Suppressor macrophage (primary cell): ENCODE results near the gene SH3BP2.

Source experiments
- DNase-seq, 4 experiments: peaks; one replicate each; pipeline ENCODE4 v3.0.0-alpha.2; 2020 to 2022

The SH3BP2 gene

DNA sequence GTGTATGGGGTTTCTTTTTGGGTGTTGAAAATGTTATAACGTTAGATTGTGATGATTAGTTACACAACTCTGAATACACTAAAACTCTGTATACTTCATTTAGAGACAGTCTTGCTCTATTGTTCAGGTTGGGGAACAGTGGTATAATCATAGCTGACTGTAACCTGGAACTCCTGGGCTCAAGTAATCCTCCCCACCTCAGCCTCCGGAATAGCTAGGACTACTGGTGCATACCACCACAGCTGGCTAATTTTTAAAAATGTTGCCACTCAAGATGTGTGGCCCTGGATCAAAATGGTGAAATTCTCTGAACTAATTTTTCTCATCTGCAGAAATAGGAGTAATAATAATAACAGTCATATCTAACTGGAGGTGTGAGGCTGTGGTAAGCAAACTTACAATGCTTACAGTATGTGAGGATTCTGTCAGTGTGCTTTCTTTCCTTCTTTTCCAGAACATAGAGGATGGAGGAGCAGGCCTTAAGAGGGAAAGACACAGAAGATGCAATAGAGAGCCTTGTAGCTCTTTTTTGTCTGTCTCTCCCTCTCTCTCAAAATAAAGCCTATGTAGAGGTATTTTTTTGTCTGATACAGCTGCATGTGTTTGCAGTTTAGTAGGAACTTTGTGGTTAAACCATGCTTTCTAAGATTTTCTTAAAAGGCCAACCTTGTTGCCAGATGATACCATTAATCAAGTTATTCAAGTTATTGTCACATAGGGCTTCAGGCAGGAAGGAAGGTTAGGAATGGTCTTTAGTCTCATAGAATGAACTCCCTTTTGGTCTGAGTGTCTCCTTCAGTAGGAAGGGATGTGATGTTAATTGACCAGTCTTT lies 58.3 kb downstream of the SH3BP2 start:
- DNase-seq, result no peak

DNA sequence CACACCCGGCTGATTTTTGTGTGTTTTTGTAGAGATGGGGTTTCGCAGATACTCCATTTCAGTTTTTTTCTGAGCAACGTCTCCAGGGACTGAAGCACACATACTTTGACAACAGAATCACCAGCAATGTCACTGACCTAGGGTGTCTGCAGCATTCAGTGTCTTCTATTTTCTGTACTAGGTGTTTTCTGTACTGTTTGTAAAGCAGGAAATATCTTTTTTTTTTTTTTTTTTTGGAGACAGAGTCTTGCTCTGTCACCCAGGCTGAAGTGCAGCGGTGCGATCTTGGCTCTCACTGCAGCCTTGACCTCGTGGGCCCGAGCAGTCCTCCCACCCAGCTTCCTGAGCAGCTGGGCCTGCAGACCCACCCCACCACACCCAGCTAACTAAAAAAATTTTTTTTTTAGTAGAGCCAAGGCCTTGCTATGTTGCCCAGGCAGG lies 59.6 kb downstream of the SH3BP2 start:
- DNase-seq, result no peak

DNA sequence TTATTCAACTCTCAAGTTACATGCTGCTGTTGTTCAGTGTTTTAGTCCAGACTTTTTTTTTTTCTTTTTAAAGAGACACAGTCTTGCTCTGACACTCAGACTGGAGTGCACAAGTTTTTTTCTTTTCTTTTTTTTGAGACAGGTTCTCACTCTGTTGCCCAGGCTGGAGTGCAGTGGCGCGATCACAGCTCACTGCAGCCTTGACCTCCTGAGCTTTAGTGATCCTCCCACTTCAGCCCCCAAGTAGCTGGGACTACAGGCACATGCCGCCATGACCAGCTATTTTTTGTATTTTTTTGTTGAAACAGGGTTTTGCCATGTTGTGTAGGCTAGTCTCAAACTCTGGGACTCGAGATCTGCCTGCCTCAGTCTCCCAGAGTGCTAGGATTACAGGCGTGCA lies 62.7 kb downstream of the SH3BP2 start:
- no peak for DNase-seq

DNA sequence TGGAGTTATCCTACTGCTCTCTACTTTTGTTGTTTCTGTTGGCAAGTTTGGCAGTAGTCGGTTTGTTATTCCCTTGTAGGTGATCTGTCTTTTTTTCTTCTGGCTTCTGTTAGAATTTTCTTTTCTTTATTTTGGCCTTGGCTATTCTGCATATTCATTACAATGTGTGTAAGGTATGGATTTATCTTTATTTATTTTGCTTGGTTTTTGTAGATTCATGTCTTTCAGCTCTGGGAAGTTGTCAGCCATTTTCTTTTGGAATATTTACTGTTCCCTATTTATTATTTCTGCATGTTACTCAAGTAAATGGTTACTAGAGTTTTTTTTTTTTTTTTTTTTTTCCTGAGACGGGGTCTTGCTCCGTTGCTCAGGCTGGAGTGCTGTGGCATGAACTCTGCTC lies 63.4 kb downstream of the SH3BP2 start:
- no peak for DNase-seq

DNA sequence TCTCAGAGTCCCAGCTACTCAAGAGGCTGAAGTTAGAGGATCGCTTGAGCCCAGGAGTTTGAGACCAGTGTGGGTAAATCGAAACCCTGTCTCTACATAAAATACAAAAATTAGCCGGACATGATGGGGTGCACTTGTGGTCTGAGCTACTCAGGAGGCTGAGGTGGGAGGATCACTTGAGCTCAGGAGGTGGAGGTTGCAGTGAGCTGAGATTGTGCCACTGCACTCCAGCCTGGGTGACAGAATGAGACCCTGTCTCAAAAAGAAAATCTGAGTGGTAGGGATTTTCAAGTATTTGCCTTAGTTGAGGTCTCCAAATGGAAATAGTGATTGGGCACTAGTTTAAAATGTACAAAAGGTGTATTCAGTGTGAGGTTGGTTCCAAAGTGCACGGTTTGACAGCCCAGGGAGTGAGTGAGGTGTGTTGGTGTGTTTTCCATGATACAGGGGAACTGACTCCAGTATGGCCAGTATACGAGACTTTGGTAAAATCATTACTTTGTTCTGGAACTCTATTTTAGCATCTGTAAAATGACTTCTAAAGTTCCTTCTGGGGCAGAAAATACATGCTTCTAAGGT lies 64.6 kb downstream of the SH3BP2 start:
- no peak for DNase-seq

DNA sequence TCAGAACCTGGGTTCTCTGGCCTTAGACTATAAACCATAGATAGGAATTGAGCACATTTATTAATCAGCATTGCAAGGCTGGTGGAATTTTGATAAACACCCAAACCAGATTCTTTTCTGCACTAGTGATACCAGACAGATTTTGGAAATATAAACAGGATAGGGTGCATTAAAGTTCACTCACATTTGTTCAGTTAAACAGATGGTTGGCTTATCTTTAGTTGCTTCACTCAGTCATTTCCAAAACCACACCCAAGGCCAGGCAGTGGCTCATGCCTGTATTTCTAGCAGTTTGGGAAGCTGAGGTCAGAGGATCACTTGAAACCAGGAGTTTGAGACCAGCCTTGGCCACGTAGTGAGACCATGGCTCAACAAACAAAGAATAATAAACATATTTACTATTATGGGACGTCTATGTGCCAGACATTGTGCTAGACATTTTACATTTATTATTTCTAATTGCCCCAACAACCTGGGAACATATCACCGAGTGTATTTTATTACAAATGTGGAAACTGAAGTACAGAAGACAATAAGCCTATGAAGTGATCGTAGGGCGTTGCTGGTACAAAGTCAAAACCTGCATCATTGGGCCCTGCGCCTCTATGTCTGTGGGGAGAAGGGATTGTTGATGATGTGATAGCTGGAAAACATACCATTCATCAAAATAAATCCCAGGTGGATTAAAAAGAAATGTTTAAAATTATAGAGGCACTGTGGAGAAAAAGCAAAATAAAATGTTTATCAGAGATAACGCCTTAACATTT lies 65.7 kb downstream of the SH3BP2 start:
- no peak for DNase-seq

DNA sequence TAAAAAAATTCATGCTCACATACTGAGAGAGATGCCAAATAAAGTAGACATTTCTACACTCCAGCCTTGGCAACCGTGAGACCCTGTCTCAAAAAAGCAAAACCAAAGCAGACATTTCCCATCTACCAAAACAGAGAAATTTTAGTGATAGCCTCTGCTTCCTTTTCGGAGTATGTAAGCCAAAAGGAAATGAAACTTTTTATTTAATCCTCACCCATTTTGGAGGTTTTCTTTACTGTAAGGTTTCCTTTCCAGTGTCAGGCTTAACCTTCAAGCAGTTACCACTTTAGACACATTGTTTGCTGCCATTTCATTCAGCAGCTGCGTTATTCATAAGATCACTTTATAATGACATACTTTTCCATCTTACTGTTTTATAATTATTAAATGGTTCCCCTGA lies 66.6 kb downstream of the SH3BP2 start:
- DNase-seq, result peak in 1 of 4 experiments; percentile 32

DNA sequence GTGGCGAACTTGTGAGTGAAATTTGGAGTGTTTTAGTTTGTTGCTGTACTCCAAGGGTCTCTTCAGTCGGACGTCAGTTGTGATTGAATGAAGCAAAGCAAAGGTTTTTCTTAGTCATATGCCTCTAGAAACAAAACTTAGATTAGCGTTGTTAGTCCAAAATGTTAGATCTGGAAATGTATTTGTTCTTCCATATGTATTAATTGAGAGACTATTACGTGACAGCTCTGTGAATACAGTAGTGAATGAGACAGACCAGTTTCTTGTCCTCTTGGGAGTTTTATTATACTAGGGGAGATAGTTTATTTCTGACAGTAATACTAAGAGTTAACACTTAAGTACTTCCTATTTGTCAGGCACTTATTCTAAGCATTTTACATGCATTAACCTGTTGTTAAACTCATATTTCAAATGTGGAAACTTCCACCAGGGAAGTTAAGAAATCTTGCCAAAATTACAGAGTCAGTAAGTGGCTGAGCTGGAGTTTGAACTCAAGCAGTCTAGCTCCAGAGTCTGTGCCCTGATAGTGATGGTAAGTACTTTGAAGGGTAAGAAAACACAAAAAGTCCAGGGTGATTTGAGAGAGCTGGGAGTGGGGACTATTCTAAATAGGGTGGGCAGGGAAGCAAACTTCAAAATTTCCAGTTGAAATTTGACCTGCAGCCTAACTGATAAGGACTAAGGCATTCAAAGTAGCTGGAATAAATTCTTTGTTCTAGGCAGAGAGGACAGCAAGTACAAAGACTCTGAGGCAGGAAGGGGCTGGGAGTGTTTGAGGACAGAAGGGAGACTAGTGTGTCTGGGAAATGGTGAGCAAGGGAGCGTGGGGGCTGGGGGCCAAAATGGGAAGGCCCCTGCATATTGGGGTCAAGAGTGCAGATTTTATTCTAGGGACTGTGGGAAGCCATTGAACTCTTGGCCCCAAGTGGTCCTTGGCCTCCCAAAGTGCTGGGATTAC lies 67.8 kb downstream of the SH3BP2 start:
- DNase-seq, result peak in 1 of 4 experiments; percentile 45

DNA sequence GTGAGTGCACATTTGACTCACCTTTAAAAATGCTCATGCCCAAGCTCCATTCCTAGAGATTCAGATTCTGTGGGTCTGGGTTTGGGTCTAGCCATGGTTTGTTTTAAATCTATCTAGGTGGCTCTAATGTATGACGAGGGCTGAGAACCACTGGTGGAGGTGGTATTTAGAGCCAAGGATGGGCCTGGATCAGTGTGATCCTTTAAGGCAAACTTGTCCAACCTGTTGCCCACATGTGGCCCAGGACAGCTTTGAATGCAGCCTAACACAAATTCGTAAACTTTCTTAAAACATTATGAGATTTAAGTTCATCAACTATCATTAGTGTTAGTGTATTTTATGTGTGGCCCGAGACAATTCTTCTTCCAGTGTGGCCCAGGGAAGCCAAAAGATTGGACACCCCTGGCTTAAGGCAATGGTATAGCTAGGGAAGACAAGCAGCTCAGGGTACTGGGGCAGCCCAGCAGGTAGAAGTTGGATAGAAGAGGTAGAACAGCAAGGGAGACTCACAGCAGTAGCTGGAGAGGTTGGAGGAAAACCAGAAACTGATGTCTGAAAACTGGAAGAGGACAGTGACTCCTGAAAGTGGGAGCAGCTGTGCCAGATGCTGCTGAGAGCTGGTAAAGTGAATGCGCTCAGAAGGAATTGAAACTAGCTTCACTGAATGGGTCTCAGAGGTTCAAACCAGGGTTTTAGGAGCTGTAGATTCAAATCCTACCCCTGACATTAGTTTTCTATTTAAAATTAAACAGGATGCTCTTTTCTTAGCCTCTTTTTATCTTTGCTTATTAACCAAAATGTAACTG lies 68.9 kb downstream of the SH3BP2 start:
- peak in 2 of 4 experiments; percentile 23 to 33 for DNase-seq

DNA sequence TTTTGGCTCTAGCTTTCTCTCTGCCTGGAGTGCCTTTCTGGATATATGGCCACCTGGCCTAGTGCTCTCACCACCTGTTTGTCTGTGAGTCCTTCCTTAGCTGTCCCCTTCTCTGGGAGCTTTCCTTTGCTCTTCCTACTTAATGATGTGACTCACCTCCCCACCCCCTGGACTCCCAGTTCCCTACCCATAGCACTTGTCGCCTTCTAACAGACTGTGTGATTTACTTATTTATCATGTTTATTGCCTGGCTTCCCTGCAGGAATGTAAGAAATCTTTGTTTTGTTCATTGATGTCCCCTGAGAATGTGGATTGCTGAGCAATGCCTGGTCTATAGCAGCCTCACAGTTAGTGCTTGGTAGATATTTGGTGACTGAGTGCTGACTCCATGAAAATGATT lies 69.6 kb downstream of the SH3BP2 start:
- DNase-seq, result peak; percentile 20 to 38 (median 34)

DNA sequence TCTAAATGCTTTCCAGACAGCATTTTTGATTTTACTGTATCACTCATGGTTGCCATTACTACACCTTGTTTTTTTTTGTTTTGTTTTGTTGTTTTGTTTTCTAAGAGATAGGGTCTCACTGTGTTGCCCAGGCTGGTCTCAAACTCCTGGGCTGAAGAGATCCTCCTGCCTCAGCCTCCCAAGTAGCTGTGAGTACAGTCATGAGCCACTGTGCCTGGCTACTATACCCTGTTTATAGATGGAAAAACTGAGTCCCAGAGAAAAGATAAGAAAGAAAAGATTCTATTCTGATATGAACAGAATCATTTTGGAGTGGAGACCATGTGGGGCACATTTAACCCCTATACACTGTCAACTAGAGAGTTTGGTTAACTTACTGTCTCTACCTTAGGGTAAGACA lies 70.8 kb downstream of the SH3BP2 start:
- DNase-seq, result no peak

DNA sequence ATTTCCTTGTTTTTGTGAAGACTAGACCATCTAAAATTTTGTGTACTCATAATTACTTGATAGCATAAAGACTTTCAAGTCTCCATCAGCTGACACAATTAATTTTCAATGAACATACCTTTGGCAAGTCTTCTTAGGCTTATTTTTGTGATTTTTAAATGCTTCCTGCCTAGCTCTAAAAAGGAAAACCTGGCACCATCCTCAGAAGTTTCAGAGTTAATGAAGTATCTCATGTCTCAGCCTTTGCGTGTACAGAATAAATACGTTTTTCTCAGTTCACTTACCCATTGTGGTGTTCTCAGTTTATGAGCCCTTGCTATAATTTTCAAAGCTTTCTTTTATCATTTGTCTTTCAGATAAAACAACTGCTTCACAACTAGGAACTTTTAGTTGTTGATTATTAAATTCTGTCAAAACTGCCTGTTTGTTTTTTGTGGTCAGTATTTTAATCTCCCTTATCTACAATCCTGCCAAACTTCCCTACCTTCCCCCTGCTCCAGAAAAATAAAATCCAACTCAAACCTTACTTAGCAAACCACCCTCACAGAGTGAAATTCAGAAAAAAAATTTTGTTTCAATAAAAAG lies 72.4 kb downstream of the SH3BP2 start:
- DNase-seq, result no peak

DNA sequence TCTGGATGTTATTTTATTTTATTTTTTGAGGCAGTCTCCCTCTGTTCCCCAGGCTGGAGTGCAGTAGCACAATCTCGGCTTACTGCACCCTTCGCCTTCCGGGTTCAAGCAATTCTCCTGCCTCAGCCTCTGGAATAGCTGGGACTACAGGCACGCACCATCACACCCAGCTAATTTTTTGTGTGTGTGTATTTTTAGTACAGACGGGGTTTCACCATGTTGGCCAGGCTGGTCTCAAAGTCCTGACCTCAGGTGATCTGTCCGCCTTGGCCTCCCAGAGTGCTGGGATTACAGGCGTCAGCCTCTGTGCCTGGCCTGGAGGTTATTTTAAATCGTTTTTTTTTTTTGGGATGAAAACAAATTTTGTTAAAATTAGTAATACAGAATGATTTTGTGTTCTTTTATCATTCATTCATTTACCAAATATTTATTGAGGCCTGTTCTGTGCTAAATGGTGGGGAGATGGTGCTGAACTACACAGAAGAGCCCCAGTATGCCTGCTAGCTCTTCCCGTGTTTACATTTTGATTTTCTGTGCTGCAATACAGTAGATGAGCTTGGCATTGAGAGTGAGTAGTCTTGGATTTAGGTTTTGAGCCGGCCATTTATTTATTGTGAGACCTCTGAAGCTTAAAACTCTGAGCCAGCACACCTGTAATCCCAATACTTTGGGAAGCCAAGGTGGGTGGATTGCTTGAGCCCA lies 73.4 kb downstream of the SH3BP2 start:
- DNase-seq, result no peak

DNA sequence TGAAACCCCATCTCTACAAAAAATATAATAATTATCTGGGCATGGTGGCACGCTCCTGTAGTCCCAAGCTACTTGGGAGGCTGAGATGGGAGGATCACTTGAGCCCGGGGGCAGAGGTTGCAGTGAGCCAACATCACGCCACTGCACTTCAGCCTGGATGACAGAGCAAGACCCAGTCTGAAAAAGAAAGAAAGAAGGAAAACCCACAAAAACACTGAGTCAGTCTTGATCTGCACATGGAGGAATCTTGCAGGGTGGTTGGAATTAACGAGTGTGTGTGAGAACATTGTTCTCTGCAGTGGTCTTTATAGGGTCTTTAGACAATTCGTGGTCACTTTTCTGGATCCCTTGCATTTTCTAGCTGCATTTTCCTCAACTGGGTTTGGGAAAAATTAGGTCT lies 74.0 kb downstream of the SH3BP2 start:
- no peak for DNase-seq

DNA sequence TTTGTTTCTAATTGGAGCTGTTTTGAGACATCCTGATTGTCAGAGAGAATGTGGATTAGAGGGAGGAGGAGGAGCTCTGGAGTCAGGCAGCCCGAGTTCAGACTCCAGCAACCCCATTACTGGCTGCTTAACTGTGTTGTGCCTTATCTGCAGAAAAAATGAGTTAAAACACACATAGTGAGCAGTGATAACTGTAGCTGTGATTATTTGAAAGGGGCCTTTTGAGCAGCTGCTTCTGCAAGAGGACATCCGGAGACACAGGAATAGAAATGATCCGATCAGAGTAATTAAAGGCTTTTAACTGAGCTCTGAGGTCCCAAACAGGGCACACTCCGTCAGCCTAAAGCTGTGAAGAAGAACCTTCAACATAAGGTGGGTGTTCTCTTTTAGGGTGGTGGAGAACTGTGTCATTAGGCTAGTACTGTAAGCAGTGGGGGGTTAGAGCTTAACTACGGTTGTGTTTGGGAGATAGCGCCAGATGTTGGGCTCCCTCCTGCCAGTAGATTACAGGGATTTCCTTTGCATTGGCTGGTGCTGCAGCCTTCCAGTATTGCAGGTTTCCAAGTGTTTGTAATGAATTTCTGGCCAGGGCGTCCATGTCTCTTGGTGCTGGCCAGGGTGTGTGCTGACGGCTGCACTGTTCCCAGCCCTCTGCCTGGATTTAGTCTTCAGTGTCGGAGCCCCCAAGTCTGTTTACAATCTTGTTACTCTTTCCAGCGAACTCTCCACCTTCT lies 75.0 kb downstream of the SH3BP2 start:
- DNase-seq, result no peak

DNA sequence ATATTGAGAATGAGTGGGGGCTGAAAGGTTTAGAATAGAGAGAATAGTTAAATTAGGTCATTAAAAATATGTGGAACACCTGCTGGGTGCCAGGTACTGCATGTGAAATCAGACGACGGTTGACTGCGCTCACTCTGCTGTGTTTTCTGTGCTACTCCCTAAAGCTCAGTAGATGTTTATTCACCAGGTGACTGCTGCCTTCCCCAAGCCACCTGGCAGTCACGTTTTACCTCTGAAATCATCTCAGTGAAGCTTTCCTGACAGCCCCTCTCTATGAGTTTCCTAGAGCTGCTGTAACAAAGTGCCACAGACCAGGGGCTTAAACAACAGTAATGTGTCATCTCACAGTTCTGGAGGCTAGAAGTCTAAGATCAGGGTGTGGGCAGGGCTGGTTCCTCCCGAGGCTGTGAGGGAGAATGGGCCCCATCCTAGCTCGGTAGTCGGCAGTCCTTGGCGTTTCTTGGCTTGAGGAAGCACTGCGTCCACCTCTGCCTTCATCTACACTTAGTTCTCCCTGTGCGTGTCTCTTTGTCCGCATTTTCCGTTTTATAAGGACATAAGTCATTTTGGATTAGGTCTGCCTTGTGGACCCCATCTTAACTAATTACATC lies 76.1 kb downstream of the SH3BP2 start:
- DNase-seq, result no peak

DNA sequence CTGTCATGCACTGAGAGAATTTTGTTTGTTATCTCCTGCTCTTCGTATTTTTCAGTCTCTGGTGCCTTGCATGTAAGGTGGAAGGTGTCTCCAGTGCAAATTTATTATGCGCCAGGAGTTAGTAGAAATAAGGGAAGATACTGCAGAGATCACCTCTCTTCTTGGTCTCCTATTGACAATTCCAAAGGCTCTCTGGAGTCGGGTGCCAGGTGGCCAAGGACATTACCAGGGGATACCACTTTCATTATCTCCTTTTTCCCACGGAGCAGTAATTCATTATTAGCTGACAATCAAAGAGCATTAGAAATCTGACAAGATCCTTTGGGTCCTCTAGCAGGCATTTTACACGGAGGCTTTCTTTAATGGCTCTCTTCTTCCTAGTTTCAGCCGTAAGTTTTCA lies 76.8 kb downstream of the SH3BP2 start:
- DNase-seq, result no peak

DNA sequence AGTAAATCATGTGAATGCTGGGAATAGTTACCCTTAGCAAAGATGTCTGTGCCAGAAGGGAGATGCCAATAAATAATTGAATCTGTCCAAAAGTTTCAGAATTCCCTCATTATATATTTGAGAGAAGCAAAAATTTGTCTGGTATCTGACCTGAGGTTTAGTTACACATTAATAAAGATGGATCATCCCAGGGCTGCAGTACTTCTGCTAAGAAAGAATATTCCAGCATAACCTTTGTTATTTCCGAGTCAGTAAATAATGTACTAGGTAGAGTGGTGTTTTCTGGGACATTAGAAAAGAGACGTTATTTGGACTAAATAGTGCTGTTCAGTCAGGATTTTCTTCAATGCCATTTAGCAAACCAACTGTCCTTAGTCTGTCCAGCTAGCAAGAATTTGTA lies 77.2 kb downstream of the SH3BP2 start:
- DNase-seq, result no peak

DNA sequence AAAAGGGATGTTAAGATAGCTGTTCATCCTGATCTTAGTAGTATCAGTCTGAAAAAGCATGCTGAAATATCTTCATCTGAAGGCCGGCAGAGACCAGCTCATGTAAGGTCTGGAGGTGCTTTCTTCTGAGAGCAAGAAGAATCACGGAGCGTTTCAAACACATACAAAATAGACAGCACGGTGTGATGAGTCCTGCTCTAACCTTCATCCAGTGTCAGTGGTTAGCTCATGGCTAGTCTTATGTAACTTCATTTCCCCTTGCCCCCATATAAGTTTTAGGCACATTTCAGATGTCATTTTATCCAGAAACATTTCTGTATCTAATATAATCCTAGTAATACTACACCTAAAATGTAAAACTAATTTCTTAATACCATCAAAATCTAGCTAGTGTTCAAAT lies 78.6 kb downstream of the SH3BP2 start:
- peak in 3 of 4 experiments; percentile 9 to 40 (median 36) for DNase-seq
